ELR (cell line): ENCODE data around the gene CLCN7.
A peak's percentile ranks its signal among the peaks of the same experiment; 100 is the strongest.

Experiments used
- DNase-seq: peaks from one replicate; pipeline ENCODE4 v3.0.0-alpha.2; 2015; ENCODE audit warnings: low read depth

Gene CLCN7

GRCh38 chr16:1474796-1475551 is at the start of gene CLCN7:
CLCN7 (minus strand) TSS chr16:1475028; CDS start chr16:1474974, 54 bp downstream.
- DNase-seq, result peak; percentile 83

- DNase-seq, result no peak
Measured at GRCh38 chr16:1524366-1524765, 49.5 kb upstream of the CLCN7 start.

- no peak for DNase-seq
Measured at GRCh38 chr16:1523581-1524245, 48.9 kb upstream of the CLCN7 start.

- DNase-seq, result no peak
Measured at GRCh38 chr16:1520461-1520860, 45.6 kb upstream of the CLCN7 start.

- DNase-seq, result no peak
Measured at GRCh38 chr16:1519831-1520230, 45.0 kb upstream of the CLCN7 start.

GRCh38 chr16:1518626-1519135 is 43.9 kb upstream of the CLCN7 start:
- no peak for DNase-seq

GRCh38 chr16:1514507-1514906 is 39.7 kb upstream of the CLCN7 start:
- DNase-seq, result no peak

- no peak for DNase-seq
Measured at GRCh38 chr16:1512774-1513173, 37.9 kb upstream of the CLCN7 start.

GRCh38 chr16:1511662-1512569 is 37.1 kb upstream of the CLCN7 start:
- no peak for DNase-seq

GRCh38 chr16:1510941-1511351 is 36.1 kb upstream of the CLCN7 start:
- no peak for DNase-seq

GRCh38 chr16:1510272-1510671 is 35.4 kb upstream of the CLCN7 start:
- no peak for DNase-seq

- no peak for DNase-seq
Measured at GRCh38 chr16:1509307-1510221, 34.7 kb upstream of the CLCN7 start.

GRCh38 chr16:1508494-1509187 is 33.8 kb upstream of the CLCN7 start:
- no peak for DNase-seq

GRCh38 chr16:1506494-1507213 is 31.8 kb upstream of the CLCN7 start:
- DNase-seq, result no peak

- no peak for DNase-seq
Measured at GRCh38 chr16:1505912-1506311, 31.1 kb upstream of the CLCN7 start.

- DNase-seq, result no peak
Measured at GRCh38 chr16:1505073-1505844, 30.4 kb upstream of the CLCN7 start.

GRCh38 chr16:1503110-1503955 is 28.5 kb upstream of the CLCN7 start:
- no peak for DNase-seq
